ENCODE results near the gene LAMA1. TPM values are rescaled to one million over a fixed set of nuclear protein-coding genes. Genes with fewer than 3 reads are reported as not detected.

The LAMA1 gene
- total and polyA plus RNA-seq, 10 donors, result 0.20 to 2.3 (median 0.63) TPM

- DNase-seq, result no peak
- no peaks in the 10 kb centered on the region for H3K36me3 ChIP-seq
- no peaks in the 10 kb centered on the region for H3K9me3 ChIP-seq
- H3K4me3 ChIP-seq, result no peak overlapping the region
- TF ChIP-seq POLR2AphosphoS5 (IDR thresholded peaks at IDR 0.05) (no peak), POLR2A (IDR thresholded peaks at IDR 0.05) (no peak), CTCF (IDR thresholded peaks at IDR 0.05 in 8 of 11, conservative IDR thresholded peaks at IDR 0.05 in 3 of 11) (peak in 3 of 11 experiments; percentile 8 to 11 (median 11))
- intact Hi-C loops (cut with DNase I; ENCODE audit: low total_unique reads), result no loop called here
- no peaks in the 10 kb centered on the region for H3K27me3 ChIP-seq (replicated peaks in 1 of 7)
- WGBS, 5 donors, result 63 to 69% (median 65%) methylated on average over 16 of the region's 16 CpGs
- H3K27ac ChIP-seq, result no peak overlapping the region
- no peaks in the 10 kb centered on the region for H3K4me1 ChIP-seq
These were observed 95.4 kb downstream of the LAMA1 start for GRCh38 chr18:7021994-7022840.

GRCh38 chr18:7020995-7021777, 96.4 kb downstream of the LAMA1 start:
- H3K36me3 ChIP-seq, result no peaks in the 10 kb centered on the region
- WGBS, 5 donors, result 90 to 95% (median 91%) methylated on average over 13 of the region's 13 CpGs
- no peak overlapping the region for H3K27ac ChIP-seq
- DNase-seq, result no peak
- no peaks in the 10 kb centered on the region for H3K27me3 ChIP-seq (replicated peaks in 1 of 7)
- intact Hi-C loops (cut with DNase I; ENCODE audit: low total_unique reads), result no loop called here
- H3K9me3 ChIP-seq, result no peaks in the 10 kb centered on the region
- no peak overlapping the region for H3K4me3 ChIP-seq
- TF ChIP-seq POLR2AphosphoS5 (IDR thresholded peaks at IDR 0.05) (no peak), POLR2A (IDR thresholded peaks at IDR 0.05) (no peak), CTCF (IDR thresholded peaks at IDR 0.05 in 8 of 11, conservative IDR thresholded peaks at IDR 0.05 in 3 of 11) (no peak)
- no peaks in the 10 kb centered on the region for H3K4me1 ChIP-seq

- no peak for DNase-seq
- no peaks in the 10 kb centered on the region for H3K9me3 ChIP-seq
- no peaks in the 10 kb centered on the region for H3K4me1 ChIP-seq
- WGBS, 5 donors, result 84 to 95% (median 89%) methylated on average over 5 of the region's 5 CpGs
- no peak overlapping the region for H3K4me3 ChIP-seq
- intact Hi-C loops (cut with DNase I; ENCODE audit: low total_unique reads), result no loop called here
- no peaks in the 10 kb centered on the region for H3K27me3 ChIP-seq (replicated peaks in 1 of 7)
- no peaks in the 10 kb centered on the region for H3K36me3 ChIP-seq
- no peak overlapping the region for H3K27ac ChIP-seq
- TF ChIP-seq POLR2A (IDR thresholded peaks at IDR 0.05) (no peak), CTCF (IDR thresholded peaks at IDR 0.05 in 8 of 11, conservative IDR thresholded peaks at IDR 0.05 in 3 of 11) (no peak)
These were observed 100.6 kb downstream of the LAMA1 start for GRCh38 chr18:7017013-7017412.

GRCh38 chr18:7011142-7011541, 106.5 kb downstream of the LAMA1 start:
- no peak for DNase-seq
- 35 to 59% (median 48%) methylated on average over 19 of the region's 19 CpGs for WGBS, 5 donors
- intact Hi-C loops (cut with DNase I; ENCODE audit: low total_unique reads), result no loop called here
- H3K4me1 ChIP-seq, result no peaks in the 10 kb centered on the region
- TF ChIP-seq CTCF (IDR thresholded peaks at IDR 0.05 in 8 of 11, conservative IDR thresholded peaks at IDR 0.05 in 3 of 11), result no peak
- TF ChIP-seq POLR2A (IDR thresholded peaks at IDR 0.05), result no peak
- TF ChIP-seq POLR2AphosphoS5 (IDR thresholded peaks at IDR 0.05), result no peak
- no peak overlapping the region for H3K27ac ChIP-seq
- no peaks in the 10 kb centered on the region for H3K36me3 ChIP-seq
- no peaks in the 10 kb centered on the region for H3K9me3 ChIP-seq
- peaks cover 0 to 5% (median 0%) of the 10 kb centered on the region in 7 donors for H3K27me3 ChIP-seq (replicated peaks in 1 of 7)
- peak overlapping the region in 2 of 8 donors; percentile 12 to 24 for H3K4me3 ChIP-seq
